ENCODE data around the gene SFMBT2. TPM values are rescaled to one million over a fixed set of nuclear protein-coding genes. Genes with fewer than 3 reads are reported as not detected.

Gene SFMBT2
- total RNA-seq, 1 experiment from 2014 or later, result 0.02 TPM

GRCh38 chr10:7123774-7124173 lies 287.1 kb downstream of the SFMBT2 start (continued):
- no peak for TF ChIP-seq ZBTB33 (IDR thresholded peaks at IDR 0.05; ENCODE audit: extremely low read depth, insufficient replicate concordance, low read length)
- no peak for TF ChIP-seq CBX3 (IDR thresholded peaks at IDR 0.05; ENCODE audit: low read depth)

DNA sequence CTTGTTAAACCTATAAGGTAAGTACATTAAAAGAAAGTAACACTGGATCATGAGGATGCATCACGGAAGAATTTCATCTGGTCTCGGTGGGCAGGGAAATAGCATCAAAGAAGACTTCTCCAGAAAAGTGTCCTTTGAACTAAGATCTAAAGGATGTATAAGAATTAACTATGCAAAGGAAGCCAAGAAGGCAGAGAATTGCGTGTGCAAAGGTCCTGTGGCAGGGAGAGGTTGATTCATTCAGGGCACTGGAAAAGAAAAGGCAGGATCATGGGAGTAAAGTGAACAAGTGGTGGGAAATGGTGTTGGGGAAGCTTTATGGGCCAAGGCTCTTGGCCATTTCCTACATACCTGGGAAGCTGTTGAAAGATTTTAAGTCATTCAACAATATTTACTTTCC lies 288.3 kb downstream of the SFMBT2 start:
- Histone ChIP-seq H3K4me1 (ENCODE audit: control insufficient read depth in 1 of 2, insufficient read depth in 2 of 2, low read length in 2 of 2) (no peaks in the 10 kb centered on the region), H3K27ac (ENCODE audit: low read depth, low read length) (no peak overlapping the region), H3K4me3 (replicated peaks in 1 of 2; ENCODE audit: low read depth in 1 of 2, low read length in 2 of 2) (no peak overlapping the region), H3K79me2 (ENCODE audit: insufficient read depth, low read length) (no peaks in the 10 kb centered on the region), H3K4me2 (ENCODE audit: low read length) (no peak overlapping the region), H3K36me3 (ENCODE audit: control insufficient read depth in 1 of 2, insufficient read depth in 2 of 2, low read length in 2 of 2) (no peaks in the 10 kb centered on the region), H3K9me2 (ENCODE audit: insufficient read depth) (no peaks in the 10 kb centered on the region), H4K20me1 (ENCODE audit: insufficient read depth) (no peaks in the 10 kb centered on the region), H3K27me3 (ENCODE audit: insufficient read depth, low read length) (0 out of 2 replicates have a peak, but pooled peaks cover 12% of the 10 kb centered on the region), H2AFZ (ENCODE audit: low read depth, low read length, poor library complexity, severe bottlenecking) (no peak overlapping the region), H3K9ac (ENCODE audit: low read length) (no peak overlapping the region), H3K9me3 (ENCODE audit: control insufficient read depth in 1 of 2, insufficient read depth in 1 of 2, low read depth in 1 of 2, low read length in 2 of 2) (no peaks in the 10 kb centered on the region)
- RAD21 ChIA-PET (ENCODE audit: low non-redundant PET in 1 of 2, low total read pairs in 2 of 2, uncharacterized antibody in 2 of 2, unreplicated experiment in 2 of 2), result no interaction called here
- BruUV-seq (replicated peaks), result no TSS peak
- intact Hi-C loops (cut with micrococcal nuclease), result loop anchor here (5.0 kb wide), 1 partner anchor 295 kb away; no protein-coding TSS in a partner anchor
- POLR2A ChIA-PET, result no interaction called here
- CTCF ChIA-PET, result no interaction called here
- DNase-seq (ENCODE audit: low read depth, low spot score), result no peak
- ATAC-seq, result no peak
- TF ChIP-seq ELF1 (IDR thresholded peaks at IDR 0.05; ENCODE audit: borderline replicate concordance, low read depth) (no peak), SRF (IDR thresholded peaks at IDR 0.05; ENCODE audit: low read depth) (no peak), POLR2A (IDR thresholded peaks at IDR 0.05; ENCODE audit: borderline replicate concordance, extremely low read depth, insufficient read depth, insufficient read length) (no peak), EZH2 (IDR thresholded peaks at IDR 0.05) (no peak), YY1 (IDR thresholded peaks at IDR 0.05; ENCODE audit: extremely low read depth, insufficient replicate concordance, low read depth, low read length) (no peak), CEBPB (IDR thresholded peaks at IDR 0.05; ENCODE audit: low read depth) (no peak), TCF7L2 (IDR thresholded peaks at IDR 0.05; ENCODE audit: borderline replicate concordance, extremely low read depth, insufficient read depth, insufficient read length) (no peak), FOSL1 (IDR thresholded peaks at IDR 0.05; ENCODE audit: low read depth) (no peak), JUND (IDR thresholded peaks at IDR 0.05) (no peak), ZBTB33 (IDR thresholded peaks at IDR 0.05; ENCODE audit: extremely low read depth, insufficient replicate concordance, low read length) (no peak), CBX3 (IDR thresholded peaks at IDR 0.05; ENCODE audit: low read depth) (no peak), EZH2phosphoT487 (IDR thresholded peaks at IDR 0.05; ENCODE audit: borderline replicate concordance) (no peak), EGR1 (IDR thresholded peaks at IDR 0.05; ENCODE audit: low read depth) (no peak), SP1 (IDR thresholded peaks at IDR 0.05; ENCODE audit: low read depth) (no peak), ZNF274 (IDR thresholded peaks at IDR 0.05; ENCODE audit: low read depth, low read length) (no peak)
- TF ChIP-seq, protein P1, sequence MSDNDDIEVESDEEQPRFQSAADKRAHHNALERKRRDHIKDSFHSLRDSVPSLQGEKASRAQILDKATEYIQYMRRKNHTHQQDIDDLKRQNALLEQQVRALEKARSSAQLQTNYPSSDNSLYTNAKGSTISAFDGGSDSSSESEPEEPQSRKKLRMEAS (IDR thresholded peaks at IDR 0.05), result no peak
- TF ChIP-seq, protein P2, sequence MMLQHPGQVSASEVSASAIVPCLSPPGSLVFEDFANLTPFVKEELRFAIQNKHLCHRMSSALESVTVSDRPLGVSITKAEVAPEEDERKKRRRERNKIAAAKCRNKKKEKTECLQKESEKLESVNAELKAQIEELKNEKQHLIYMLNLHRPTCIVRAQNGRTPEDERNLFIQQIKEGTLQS (IDR thresholded peaks at IDR 0.05), result no peak
- TF ChIP-seq, protein P3, sequence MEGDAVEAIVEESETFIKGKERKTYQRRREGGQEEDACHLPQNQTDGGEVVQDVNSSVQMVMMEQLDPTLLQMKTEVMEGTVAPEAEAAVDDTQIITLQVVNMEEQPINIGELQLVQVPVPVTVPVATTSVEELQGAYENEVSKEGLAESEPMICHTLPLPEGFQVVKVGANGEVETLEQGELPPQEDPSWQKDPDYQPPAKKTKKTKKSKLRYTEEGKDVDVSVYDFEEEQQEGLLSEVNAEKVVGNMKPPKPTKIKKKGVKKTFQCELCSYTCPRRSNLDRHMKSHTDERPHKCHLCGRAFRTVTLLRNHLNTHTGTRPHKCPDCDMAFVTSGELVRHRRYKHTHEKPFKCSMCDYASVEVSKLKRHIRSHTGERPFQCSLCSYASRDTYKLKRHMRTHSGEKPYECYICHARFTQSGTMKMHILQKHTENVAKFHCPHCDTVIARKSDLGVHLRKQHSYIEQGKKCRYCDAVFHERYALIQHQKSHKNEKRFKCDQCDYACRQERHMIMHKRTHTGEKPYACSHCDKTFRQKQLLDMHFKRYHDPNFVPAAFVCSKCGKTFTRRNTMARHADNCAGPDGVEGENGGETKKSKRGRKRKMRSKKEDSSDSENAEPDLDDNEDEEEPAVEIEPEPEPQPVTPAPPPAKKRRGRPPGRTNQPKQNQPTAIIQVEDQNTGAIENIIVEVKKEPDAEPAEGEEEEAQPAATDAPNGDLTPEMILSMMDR (IDR thresholded peaks at IDR 0.05 in 2 of 3, conservative IDR thresholded peaks at IDR 0.05 in 1 of 3; ENCODE audit: borderline replicate concordance in 1 of 3, insufficient read depth in 1 of 3, low read depth in 2 of 3, low read length in 2 of 3), result no peak

All from HCT116 (cell line).